Measurements from ENCODE around the gene MPV17.

The MPV17 gene

DNA sequence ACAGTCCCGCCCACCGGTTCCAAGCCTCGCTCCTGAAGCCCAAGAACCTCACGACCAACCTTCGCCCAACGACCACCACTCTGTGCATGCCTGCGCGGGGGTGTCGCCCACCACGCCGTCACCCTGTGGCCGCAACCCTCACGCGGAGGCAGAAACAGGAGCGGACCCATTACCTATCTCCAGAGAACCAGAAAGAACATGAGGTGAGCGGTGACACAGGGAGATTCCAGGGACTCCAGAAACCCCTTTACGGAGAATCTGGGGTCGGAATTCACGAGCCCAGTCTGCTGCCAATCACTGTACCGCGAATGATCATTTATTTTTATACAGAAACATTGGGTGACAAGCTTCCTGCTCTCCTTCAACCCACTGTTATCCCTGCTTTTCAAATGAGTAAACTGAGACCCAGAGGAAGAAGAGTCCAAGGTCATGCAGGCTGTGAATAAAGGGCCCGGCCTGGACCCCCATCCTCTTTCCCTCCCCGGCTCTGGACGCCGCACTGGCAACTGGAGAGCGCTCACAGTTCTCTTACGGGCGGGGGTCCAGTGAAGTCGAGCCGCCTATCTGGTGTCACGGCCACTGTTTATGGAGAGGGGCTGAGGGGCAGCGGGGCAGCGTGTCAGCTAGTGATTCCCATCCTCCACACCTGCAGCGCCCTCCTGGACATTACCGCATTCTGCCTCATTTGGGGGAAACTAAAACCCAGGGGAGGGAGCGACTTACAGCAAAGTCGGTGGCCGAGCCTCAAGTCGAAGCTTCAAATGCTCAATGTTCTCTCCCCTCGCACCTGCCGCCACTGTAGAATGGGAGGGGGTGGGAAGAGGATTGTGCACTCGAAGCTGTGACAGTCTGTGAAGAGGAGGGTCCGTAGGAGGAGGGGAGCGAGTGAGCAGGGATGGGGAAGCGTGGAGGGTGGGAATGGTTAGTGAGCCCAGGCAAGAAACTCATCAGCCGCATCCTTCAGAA, 59.3 kb downstream of the MPV17 start:
- no peak for DNase-seq

DNA sequence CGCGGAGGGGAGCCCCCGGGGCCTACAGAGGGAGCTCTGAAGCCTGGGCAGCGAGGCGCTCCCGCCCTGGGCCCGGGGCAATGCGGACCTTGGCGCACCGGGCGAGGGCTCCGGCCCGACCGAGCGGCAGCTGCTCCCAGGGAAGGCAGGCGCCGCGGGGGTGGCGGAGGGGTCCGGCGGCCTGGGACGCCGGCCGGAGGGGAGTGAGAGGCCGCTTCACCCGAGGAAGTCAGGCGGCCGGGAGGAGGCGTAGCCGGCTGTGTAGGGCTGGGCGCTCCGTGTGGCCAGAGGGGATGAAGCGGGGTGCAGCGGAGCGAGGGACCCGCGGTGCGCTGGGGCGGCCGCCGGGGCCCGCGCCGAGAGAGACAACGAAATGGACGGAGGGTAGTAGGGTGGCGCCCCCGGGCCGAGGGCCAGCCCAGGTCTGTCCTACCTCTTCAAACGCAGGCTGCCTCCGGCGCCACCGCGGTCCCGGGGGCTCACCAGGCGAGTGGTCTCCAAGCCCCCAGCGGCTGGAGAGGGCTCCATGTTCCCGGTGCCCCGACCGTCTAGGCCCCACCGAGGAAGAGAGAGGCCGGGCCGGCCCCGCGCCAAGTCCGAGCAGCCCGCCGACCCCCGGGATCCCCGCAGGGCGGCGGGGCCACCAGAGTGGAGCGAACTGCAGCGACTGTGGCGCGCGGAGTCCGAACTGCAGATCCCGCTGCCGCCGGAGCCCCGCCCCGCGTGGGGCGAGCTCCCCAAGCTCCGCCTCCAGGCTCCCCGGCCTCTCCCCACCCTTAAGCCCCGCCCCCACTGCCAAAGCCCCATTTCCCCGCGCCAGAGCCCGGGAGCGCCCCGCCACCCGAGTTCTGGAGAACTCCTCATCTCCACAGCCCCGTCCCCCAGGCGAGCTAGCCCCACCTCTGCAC, 60.3 kb downstream of the MPV17 start, which contains the start of gene SLC30A3:
TSS of gene SLC30A3 (minus strand) at position 669 of the 908 bp plus-strand sequence. CDS start at position 528, 141 bp downstream.
- DNase-seq, result peak; percentile 66 to 79

DNA sequence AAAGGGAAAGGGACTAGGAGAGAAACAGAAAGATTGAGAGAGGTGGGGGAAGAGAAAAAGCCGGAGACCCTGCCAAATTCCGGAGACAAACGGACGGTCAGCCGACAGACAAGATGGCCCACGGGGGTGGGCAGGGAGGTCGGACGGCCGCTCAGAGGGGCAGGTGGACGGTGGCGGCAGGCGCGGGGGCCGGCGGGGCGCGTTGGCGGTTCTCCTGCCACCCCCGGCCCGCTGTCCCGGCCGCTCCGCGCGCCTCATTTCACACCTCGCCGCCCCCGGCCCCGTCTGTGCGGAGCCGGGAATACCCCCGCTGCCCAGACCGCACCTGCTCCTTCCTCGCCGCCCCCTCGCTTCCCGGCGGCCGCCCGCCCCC, 61.0 kb downstream of the MPV17 start:
- no peak for DNase-seq

DNA sequence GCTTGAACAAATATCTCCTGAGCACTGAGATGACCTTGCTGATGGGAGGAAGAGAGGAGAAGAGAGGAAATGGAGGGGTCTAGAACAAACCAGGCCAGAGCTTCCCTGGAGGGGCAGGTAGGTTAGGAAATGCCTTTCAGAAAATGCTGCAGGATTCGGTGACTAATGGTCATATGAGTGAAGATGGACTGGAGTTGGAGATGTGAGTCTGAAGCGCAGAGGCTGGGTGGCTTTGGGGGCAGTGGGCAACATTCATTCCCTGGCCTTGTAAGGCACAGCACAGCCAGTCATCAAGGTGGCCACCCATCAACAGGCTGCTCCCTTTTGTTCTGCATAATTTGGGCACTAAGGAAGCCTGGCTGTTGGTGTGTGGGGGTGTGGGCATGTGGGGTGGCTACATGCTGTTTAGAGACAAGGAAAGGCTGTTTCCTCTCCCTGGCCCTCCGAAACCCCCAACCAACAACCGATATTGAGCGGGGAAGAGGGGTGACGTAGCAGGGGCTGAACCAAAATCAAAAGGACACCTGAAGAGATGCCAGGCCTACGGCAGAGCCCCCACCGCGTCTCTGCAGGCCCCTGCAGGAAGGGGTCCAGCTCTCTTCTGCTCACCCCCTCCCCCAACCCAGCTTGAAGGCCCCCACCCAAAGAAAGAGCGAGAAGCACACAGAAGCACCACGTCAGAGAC, 61.5 kb downstream of the MPV17 start:
- DNase-seq, result no peak

Measured in SW 1271 (cell line).